Sciatic nerve (tissue), 2 donors: Measurements from ENCODE around the gene ACTN2. TPM values are rescaled to one million over a fixed set of nuclear protein-coding genes. Genes with fewer than 3 reads are reported as not detected.

Experiments used
- ATAC-seq: fragments of 200-7000 bp; cut with Tn5 transposase; one replicate; pipeline ENCODE4 v1.9.1; 2020; ENCODE audit warnings: mild to moderate bottlenecking, moderate library complexity
- DNase-seq: peaks from one replicate; pipeline ENCODE4 v3.0.0-alpha.2; 2020; ENCODE audit warnings: low spot score
- intact Hi-C: fragments of 100-400 bp; cut with DNase I; formaldehyde crosslinking; loops from one replicate; pipeline ENCODE4 v1.14.2; 2022
- total RNA-seq: library from RNA; stranded (reverse); fragmentation: NEBNext Ultra II Directional; extraction: Animal tissue kit (Norgen Biotek cat#: 25700); gene quantifications from one replicate; pipeline ENCODE4 v1.2.1, GENCODE V29; 2021
- donor health status: DM: no; HTN: no; CAD: no.
- donor health status: DM: no; HTN: no; CAD: no.

Gene ACTN2
- total RNA-seq, 1 donor from 2014 or later = 0.58 TPM

DNA sequence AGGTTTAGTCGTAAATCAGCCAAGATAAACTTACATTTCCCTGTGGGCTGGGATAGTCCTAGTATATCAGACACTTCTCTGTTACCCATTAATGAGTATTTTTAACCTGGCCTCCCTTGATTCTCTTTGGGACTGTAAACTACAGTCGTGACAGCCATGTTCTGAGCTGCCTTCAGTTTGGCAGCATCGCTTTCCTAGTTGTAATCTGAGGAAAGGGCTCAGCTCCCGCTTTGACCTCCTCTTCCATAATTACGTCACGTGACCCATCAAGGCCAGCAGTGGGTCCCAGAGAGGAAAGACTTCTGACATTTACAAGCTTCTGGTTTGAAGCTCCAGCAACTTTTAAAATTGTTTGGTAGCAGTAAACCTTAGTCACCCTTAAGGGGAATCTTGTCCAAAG lies 74.2 kb downstream of the ACTN2 start:
- intact Hi-C loops = no loop called here
- ATAC-seq = no peak
- DNase-seq = no peak

GRCh38 chr1:236760986-236761385 lies 74.7 kb downstream of the ACTN2 start:
- intact Hi-C loops = no loop called here
- ATAC-seq = no peak

DNA sequence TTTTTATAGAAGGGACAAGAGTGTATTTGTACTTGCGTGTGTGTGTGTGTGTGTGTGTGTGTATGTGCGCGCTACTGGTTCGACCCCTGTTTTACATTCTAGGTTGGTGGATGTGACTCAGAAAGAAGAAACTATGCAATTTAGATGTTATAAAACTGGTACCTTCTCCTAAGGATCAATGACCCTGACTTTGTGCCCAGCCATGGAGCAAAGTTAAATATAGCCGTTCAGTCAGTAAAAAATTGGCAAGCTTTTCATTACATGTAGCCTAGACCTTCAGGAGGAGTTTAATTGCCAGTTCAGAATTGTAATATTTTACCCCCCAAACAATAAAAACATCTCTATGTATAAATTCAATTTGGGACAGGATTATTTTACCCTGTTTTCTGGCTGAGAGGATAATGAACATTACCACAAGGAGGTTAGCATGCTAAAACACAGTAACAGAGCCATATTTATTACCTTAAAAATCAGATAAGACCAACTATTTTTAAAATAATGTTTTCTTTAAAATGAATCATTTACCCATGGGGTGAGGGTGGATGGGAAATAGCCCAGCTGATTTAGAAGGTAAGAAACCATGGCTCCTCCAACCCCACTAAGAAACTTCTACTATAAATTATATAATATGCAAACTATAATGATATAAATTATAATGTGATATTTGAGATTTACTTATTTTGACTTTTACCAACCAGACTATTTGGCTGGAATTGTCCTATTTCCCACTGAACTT lies 75.3 kb downstream of the ACTN2 start:
- intact Hi-C loops = no loop called here
- ATAC-seq (no peak), DNase-seq (no peak)

More at GRCh38 chr1:236760986-236761385, 74.7 kb downstream of the ACTN2 start:
- no peak for DNase-seq

- intact Hi-C loops = no loop called here
- DNase-seq (no peak), ATAC-seq (no peak)
Measured at GRCh38 chr1:236762410-236762809, 76.1 kb downstream of the ACTN2 start.

DNA sequence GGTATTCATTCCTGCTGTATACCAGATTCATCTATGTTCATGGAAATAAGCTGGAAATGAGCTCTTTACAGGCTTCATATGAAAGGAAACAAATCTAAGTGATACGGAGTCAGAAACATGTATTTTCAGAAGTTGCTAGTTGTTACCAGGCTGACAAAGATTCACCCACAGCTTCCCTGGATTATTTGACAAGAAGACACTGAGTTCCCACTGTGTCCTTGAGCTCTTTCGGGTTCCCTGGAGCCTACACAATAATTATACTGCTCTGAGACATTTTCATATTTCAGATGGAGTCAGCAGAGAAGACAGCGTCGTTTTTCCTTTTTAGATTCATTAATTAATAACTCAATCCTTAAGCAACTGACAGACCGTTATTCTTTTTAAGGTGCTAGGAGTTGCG lies 79.5 kb downstream of the ACTN2 start:
- DNase-seq = no peak
- intact Hi-C loops = no loop called here

GRCh38 chr1:236766506-236766905 lies 80.2 kb downstream of the ACTN2 start:
- DNase-seq (no peak), ATAC-seq (no peak)
- intact Hi-C loops = no loop called here

More for the DNA sequence above, 79.5 kb downstream of the ACTN2 start:
- no peak for ATAC-seq

DNA sequence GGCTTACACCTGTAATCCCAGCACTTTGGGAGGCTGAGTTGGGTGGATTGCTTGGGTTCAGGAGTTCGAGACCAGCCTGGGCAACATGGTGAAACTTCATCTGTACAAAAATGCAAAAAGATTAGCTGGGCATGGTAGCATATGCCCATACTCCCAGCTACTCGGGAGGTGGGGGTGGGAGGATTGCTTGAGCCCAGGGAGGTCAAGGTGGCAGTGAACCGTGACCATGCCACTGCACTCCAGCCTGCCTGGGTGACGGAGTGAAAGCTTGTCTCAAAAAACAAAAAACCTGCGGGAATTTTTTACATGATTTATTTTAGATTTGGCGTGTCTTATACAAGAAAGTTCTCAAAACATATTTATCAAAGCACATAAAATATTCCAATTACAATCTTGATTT lies 81.0 kb downstream of the ACTN2 start:
- DNase-seq (no peak), ATAC-seq (no peak)
- intact Hi-C loops = no loop called here

GRCh38 chr1:236768601-236769000 lies 82.3 kb downstream of the ACTN2 start:
- ATAC-seq = no peak
- intact Hi-C loops = no loop called here
- DNase-seq = no peak

GRCh38 chr1:236773919-236774318 lies 87.6 kb downstream of the ACTN2 start:
- intact Hi-C loops = no loop called here
- DNase-seq (no peak), ATAC-seq (no peak)

DNA sequence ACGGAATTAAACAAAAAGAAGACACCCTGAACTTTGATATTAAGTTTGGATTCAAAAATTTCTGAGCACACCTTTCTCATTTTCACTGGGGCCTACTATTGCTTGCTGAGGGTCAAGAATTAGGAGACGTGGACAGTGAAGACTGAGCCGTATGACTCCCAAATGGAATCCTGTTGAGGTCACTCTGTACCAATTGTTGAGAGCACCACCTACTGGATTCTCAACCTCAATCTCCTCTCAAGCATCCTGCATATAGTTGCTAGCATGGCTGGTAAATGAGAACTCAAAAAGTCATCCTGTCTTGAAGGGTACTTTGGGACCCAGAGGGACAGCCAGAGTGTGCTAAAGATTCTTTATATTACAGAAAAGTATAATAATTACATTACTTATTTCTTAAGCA lies 88.6 kb downstream of the ACTN2 start:
- no peak for ATAC-seq
- intact Hi-C loops = no loop called here

GRCh38 chr1:236779312-236779711 lies 93.0 kb downstream of the ACTN2 start:
- intact Hi-C loops = no loop called here
- DNase-seq (no peak), ATAC-seq (no peak)

More for the DNA sequence above, 88.6 kb downstream of the ACTN2 start:
- no peak for DNase-seq

DNA sequence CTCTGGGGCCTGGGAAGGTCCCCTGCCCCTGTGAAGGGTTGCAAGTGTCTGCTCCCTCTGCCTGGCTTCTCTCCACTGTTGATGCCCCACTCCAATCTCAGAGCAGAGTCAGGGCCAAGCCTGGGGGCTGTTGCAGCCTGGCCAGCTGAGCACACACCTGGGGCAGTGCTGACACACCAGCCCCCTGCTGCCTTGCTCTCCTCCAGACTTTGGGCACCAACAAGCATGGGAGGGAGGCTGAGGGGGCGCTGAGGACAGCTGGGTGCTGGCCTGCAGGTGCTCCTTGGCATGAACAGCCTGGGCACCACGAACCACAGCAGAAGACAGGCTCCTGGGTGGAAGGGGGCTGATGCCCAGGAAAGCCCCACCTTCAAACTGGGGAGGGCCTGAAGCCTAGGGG lies 99.2 kb downstream of the ACTN2 start:
- no peak for DNase-seq
- intact Hi-C loops = no loop called here
- ATAC-seq = no peak

- intact Hi-C loops = no loop called here
- no peak for DNase-seq
- no peak for ATAC-seq
Measured at GRCh38 chr1:236786453-236786852, 100.2 kb downstream of the ACTN2 start.

GRCh38 chr1:236794585-236795034 lies 108.3 kb downstream of the ACTN2 start:
- intact Hi-C loops = no loop called here
- no peak for DNase-seq
- no peak for ATAC-seq

DNA sequence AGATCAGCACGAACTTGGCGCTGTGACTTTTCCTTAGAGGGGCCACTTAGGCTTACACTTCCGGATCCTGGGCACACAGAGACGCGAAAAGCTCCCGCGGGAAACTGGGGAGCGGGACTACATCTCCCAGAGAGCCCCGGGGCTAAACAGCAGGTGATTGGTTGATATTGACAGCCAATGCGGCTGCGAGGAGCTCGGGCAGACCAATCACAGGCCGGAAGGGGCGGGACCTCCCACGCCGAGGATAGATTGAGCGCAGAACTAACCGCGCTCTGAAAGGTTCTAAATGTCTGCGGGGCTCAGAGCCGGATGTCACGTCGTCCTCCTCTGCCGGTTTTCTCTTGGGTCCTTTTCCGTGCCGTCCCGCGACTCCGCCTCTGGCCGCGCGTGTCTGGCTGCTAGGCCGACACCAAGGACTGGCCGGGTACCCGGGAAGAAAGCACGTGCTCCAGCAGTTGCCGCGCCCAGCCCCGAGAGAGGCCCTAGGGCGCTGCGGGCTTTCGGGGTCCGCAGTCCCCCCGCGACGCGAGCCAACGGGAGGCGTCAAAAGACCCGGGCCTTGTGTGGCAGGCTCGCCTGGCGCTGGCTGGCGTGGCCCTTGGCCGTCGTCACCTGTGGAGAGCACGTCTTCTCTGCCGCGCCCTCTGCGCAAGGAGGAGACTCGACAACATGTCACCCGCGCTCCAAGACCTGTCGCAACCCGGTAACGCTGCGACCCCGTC lies 108.9 kb downstream of the ACTN2 start, which contains the start of gene MTR:
Gene MTR (plus strand): TSS at position 258 of the 722 bp plus-strand sequence. CDS start 412 bp downstream, at position 670.
- intact Hi-C loops = no loop called here
- ATAC-seq (peak; percentile 100), DNase-seq (peak; percentile 99)

- intact Hi-C loops = no loop called here
- ATAC-seq (peak; percentile 36), DNase-seq (no peak)
Measured at GRCh38 chr1:236795757-236796667, 109.7 kb downstream of the ACTN2 start.

- no peak for DNase-seq
- intact Hi-C loops = no loop called here
Measured at GRCh38 chr1:236799001-236799400, 112.7 kb downstream of the ACTN2 start.

GRCh38 chr1:236800002-236800620 lies 113.8 kb downstream of the ACTN2 start:
- no peak for DNase-seq
- ATAC-seq = no peak
- intact Hi-C loops = no loop called here

More at GRCh38 chr1:236799001-236799400, 112.7 kb downstream of the ACTN2 start:
- ATAC-seq = no peak

DNA sequence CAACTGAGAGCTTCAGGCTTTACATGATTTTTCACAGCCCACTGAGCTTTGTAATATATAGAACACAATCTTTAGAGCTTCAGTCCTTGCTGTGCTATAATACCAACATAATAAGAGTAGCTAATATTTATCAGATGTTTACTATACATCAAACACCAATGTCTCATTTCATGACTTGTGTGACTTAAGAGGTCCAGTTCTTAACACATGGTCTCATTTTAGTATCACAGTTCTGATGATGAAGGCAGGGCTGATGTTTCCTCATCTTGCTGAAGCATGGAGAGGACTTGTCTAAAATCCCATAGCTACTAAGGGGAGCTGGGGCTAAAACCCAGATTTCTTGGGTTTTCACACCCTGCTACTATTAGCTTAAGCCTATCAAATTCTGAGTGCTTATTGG lies 114.3 kb downstream of the ACTN2 start:
- intact Hi-C loops = no loop called here
- ATAC-seq (no peak), DNase-seq (no peak)
